Measurements from ENCODE around the gene THSD4. TPM values are rescaled to one million over a fixed set of nuclear protein-coding genes. Genes with fewer than 3 reads are reported as not detected.

THSD4 gene
- total RNA-seq, 1 donor from 2014 or later: 1.4 TPM

DNA sequence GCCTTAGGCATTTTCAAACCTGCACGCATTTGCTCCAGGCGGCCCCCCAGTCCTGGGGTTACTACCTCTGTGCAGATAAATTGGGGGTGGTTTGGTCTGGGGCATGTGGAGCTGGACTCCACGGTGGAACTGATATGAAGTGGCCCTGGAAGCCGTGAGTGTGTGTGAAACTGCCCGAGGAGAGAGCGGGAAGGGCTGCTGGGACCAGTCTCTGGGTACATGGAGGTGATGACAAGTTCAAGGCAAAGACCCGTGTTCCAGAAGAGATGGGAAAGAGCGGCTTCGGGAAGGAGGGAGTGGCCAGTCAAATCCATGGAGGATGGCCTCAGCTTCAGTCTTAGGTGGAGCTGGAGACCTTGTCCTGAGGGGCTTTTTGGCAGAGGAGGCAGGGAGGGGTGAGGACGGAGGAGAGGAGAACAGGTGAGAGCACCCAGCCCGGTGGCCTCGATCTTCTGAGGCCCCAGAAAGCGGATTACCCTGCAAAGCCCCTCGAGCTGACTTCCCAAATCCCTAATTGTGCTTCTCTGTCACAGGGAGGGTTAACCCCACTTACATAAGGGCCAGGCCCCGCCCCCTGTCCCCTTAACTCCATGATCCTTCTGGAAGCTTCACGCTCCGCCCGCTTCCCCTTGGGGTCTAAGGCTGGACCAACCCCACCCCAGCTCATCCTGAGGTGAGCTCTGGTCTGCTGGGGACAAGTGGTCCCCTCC, 693.2 kb downstream of the THSD4 start:
- Mint-ChIP-seq H3K4me3 (no peak overlapping the region), H3K4me1 (peaks cover 33% of the 10 kb centered on the region), H3K27ac (ENCODE audit: unreplicated experiment) (peak overlapping the region; percentile 71)

DNA sequence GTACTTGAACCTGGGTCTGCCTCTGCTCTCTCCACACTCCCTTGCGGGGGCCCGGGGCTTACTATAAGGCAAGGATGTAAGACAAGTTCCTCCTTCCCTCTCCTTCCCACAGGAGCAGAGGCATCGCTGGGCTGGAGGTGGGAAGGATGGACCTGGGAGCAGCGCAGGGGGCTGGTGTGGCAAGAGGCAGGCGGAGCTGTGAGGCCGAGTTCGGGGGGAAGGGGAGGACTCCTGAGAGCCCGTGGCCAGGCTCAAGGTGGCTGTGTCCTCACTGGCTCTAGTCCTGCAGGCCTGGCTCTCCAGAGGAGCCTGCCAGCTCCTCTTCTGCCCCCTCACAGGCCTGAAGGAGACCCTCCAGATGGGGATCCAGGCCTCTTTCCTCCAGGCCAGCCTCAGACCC, 694.1 kb downstream of the THSD4 start:
- Mint-ChIP-seq H3K36me3 (ENCODE audit: low read depth) (no peaks in the 10 kb centered on the region), H3K27ac (ENCODE audit: unreplicated experiment) (no peak overlapping the region), H3K4me1 (peaks cover 33% of the 10 kb centered on the region), H3K4me3 (no peak overlapping the region), H3K9me3 (no peaks in the 10 kb centered on the region), H3K27me3 (ENCODE audit: low read depth) (no peaks in the 10 kb centered on the region)
- TF ChIP-seq, protein P1, sequence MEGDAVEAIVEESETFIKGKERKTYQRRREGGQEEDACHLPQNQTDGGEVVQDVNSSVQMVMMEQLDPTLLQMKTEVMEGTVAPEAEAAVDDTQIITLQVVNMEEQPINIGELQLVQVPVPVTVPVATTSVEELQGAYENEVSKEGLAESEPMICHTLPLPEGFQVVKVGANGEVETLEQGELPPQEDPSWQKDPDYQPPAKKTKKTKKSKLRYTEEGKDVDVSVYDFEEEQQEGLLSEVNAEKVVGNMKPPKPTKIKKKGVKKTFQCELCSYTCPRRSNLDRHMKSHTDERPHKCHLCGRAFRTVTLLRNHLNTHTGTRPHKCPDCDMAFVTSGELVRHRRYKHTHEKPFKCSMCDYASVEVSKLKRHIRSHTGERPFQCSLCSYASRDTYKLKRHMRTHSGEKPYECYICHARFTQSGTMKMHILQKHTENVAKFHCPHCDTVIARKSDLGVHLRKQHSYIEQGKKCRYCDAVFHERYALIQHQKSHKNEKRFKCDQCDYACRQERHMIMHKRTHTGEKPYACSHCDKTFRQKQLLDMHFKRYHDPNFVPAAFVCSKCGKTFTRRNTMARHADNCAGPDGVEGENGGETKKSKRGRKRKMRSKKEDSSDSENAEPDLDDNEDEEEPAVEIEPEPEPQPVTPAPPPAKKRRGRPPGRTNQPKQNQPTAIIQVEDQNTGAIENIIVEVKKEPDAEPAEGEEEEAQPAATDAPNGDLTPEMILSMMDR (conservative IDR thresholded peaks at IDR 0.05): no peak
- no peak for DNase-seq (ENCODE audit: low read depth, low spot score)

More for the DNA sequence above, 693.2 kb downstream of the THSD4 start:
- no peaks in the 10 kb centered on the region for H3K36me3 Mint-ChIP-seq (ENCODE audit: low read depth)
- TF ChIP-seq, protein P1 (conservative IDR thresholded peaks at IDR 0.05): no peak
- H3K27me3 Mint-ChIP-seq (ENCODE audit: low read depth): no peaks in the 10 kb centered on the region
- DNase-seq (ENCODE audit: low read depth, low spot score): no peak
- no peaks in the 10 kb centered on the region for H3K9me3 Mint-ChIP-seq

DNA sequence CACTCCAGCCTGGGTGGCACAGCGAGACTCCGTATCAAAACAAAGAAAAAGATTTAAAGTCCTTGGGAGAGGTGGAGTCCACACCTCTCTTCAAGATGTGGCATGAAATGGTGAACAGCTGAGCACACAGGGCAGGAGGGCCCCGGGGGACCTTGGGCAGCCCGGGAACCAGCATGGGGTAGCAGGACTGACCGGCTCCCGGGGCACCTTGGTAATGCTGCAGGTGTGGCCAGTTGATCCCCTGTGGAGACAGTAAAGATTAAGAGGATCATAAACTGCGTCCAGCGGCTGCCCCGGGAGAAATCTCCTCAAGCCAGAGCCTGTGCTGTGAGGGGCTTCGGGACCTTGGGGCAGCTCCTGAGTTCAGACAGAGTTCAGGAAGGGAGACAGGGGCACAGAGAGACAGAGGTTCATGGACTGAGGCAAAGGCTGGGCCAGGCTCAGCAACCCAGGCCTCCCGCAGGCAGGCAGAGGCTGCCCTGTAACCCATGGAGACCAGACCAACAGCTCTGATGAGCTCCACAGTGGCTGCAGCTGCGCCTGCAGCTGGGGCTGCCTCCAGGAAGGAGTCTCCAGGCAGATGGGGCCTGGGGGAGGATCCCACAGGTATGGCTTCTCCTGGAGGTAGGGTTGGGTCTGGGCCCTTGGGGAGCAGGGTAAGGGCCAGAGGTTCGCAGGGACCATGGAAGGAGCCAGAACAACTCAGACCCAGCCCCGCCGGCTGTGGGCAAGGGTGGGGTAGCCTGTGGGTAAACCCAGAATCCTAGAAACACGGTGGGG, 695.2 kb downstream of the THSD4 start, which contains the start of gene NR2E3:
Gene NR2E3, plus strand, starts transcription at position 299 of the 780 bp plus-strand sequence. Its CDS starts 190 bp downstream, at position 489.
- H3K4me3 Mint-ChIP-seq: no peak within 1 kb of the TSS
- no peak for DNase-seq (ENCODE audit: low read depth, low spot score)
- no peaks in the 10 kb centered on the region for H3K27me3 Mint-ChIP-seq (ENCODE audit: low read depth)
- peak within 1 kb of the TSS; percentile 19 for H3K27ac Mint-ChIP-seq (ENCODE audit: unreplicated experiment)
- H3K4me1 Mint-ChIP-seq: peaks cover 24% of the 10 kb centered on the region
- TF ChIP-seq, protein P1 (conservative IDR thresholded peaks at IDR 0.05): no peak
- H3K36me3 Mint-ChIP-seq (ENCODE audit: low read depth): no peaks in the 10 kb centered on the region
- no peaks in the 10 kb centered on the region for H3K9me3 Mint-ChIP-seq

DNA sequence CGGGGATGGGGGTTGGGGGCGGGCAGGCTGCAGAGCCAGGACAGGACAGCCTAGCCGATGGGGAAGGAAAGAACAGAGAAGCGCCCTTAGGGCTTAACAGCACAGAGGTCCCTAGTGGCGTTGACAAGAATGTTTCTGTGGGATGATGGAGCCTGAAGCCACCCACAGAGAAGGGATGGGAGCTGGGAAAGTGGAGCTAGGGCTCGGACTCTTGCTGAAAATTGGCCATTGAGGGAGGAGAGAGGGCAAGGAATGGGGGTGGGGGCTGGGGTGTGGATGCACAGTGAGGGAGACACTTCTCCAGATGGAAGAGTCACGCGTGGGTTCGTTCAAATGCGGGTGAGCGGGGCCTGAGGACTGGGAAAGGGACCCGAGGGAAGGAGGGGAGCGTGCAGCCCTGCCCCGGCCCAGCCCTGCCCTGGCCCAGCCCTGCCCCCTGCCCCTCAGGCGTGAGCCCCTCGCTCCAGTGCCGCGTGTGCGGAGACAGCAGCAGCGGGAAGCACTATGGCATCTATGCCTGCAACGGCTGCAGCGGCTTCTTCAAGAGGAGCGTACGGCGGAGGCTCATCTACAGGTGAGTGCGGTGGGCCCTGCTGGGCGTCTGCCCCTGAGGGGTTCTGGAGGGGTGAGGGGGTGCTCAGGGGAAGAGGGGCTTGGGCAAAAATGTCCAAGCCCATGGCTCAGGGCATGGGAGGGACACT, 695.9 kb downstream of the THSD4 start:
- H3K36me3 Mint-ChIP-seq (ENCODE audit: low read depth): no peaks in the 10 kb centered on the region

More for the DNA sequence above, 695.9 kb downstream of the THSD4 start:
- no peaks in the 10 kb centered on the region for H3K27me3 Mint-ChIP-seq (ENCODE audit: low read depth)
- DNase-seq (ENCODE audit: low read depth, low spot score): no peak
- H3K4me3 Mint-ChIP-seq: no peak overlapping the region
- no peak overlapping the region for H3K27ac Mint-ChIP-seq (ENCODE audit: unreplicated experiment)
- peaks cover 21% of the 10 kb centered on the region for H3K4me1 Mint-ChIP-seq
- no peaks in the 10 kb centered on the region for H3K9me3 Mint-ChIP-seq
- TF ChIP-seq, protein P1 (conservative IDR thresholded peaks at IDR 0.05): no peak
